Heart left ventricle (tissue), 16 donors: ENCODE data around the gene PIK3C2G. TPM values are rescaled to one million over a fixed set of nuclear protein-coding genes. Genes with fewer than 3 reads are reported as not detected.

Source experiments
- ATAC-seq, 4 donors: fragments of 200-7000 bp; cut with Tn5 transposase; one replicate each; pipeline ENCODE4 v1.9.1; 2020 to 2022; ENCODE audit warnings: moderate library complexity in 4 of 4, mild to moderate bottlenecking in 3 of 4, moderate number of reproducible peaks in 1 of 4
- DNase-seq, 5 donors: peaks; one replicate each; pipeline ENCODE4 v3.0.0-alpha.2; 2020
- H3K27ac ChIP-seq, 12 donors: fragments of 200-600 bp; sonication (generic) in 4 of 12; one replicate each; pipeline versions ENCODE4 v1.5.0 to v1.8.0; 2016 to 2022; ENCODE audit warnings: mild to moderate bottlenecking in 2 of 12
- H3K27me3 ChIP-seq, 9 donors: fragments of 200-600 bp; sonication (generic) in 2 of 9; one replicate each; pipeline versions ENCODE4 v1.5.1 to v1.8.0; 2016 to 2022; ENCODE audit warnings: mild to moderate bottlenecking in 3 of 9
- H3K36me3 ChIP-seq, 9 donors: fragments of 200-600 bp; sonication (generic) in 2 of 9; one replicate each; pipeline versions ENCODE4 v1.5.0 to v1.8.0; 2018 to 2022; ENCODE audit warnings: mild to moderate bottlenecking in 2 of 9
- H3K4me1 ChIP-seq, 12 donors: fragments of 200-600 bp; sonication (generic) in 4 of 12; one replicate each; pipeline versions ENCODE4 v1.5.0 to v1.8.0; 2016 to 2022; ENCODE audit warnings: mild to moderate bottlenecking in 3 of 12
- H3K4me3 ChIP-seq, 12 donors: fragments of 200-600 bp; sonication (generic) in 4 of 12; one replicate each; pipeline versions ENCODE4 v1.5.0 to v1.8.0; 2017 to 2022; ENCODE audit warnings: mild to moderate bottlenecking in 9 of 12, moderate library complexity in 4 of 12
- H3K9me3 ChIP-seq, 12 donors: fragments of 200-600 bp; sonication (generic) in 4 of 12; one replicate each; pipeline versions ENCODE4 v1.5.0 to v1.8.0; 2016 to 2022; ENCODE audit warnings: mild to moderate bottlenecking in 1 of 12
- CTCF ChIP-seq, 12 donors: fragments of 200-600 bp; sonication (generic) in 4 of 12; IDR thresholded peaks; one replicate each; pipeline versions ENCODE4 v1.5.0 to v1.8.0; 2018 to 2022; ENCODE audit warnings: antibody characterized with exemption in 12 of 12, mild to moderate bottlenecking in 5 of 12
- POLR2A ChIP-seq, 2 donors: fragments of 450-650 bp; IDR thresholded peaks; one replicate each; pipeline ENCODE4 v1.6.1; 2017; ENCODE audit warnings: antibody characterized with exemption in 2 of 2, mild to moderate bottlenecking in 2 of 2, moderate library complexity in 2 of 2
- WGBS, 4 donors: extraction: QIAGEN DNeasy Blood & Tissue Kit in 2 of 4; methylation state at CpG; one replicate each; pipeline versions ENCODE4 v1.1.5 to v1.1.7; 2013 to 2018; 5-methylcytosine and 5-hydroxymethylcytosine counted together
- intact Hi-C, 10 donors: fragments of 100-400 bp; cut with DNase I; formaldehyde crosslinking; loops; one replicate each; pipeline versions ENCODE4 v1.11.1 to v1.14.2; 2022
- polyA plus RNA-seq, 2 donors: library from polyadenylated mRNA; stranded (reverse); fragments of 200-250 nt; gene quantifications; one replicate each; pipeline ENCODE4 v1.2.3, GENCODE V29; 2013
- total RNA-seq, 9 donors: library from RNA; depleted of rRNA in 2 of 9; stranded (reverse); fragments of >200 nt in 2 of 9; fragmentation: NEBNext Ultra II Directional in 3 of 9; extraction: Animal tissue kit (Norgen Biotek cat#: 25700) in 3 of 9; gene quantifications; one replicate each; pipeline versions ENCODE4 v1.1.0 to v1.2.4, GENCODE V29; 2016 to 2023
- donor health status: ischemic (EF 13 %, LVEDD 7.1; RV severe dilation, severe dysfunction).
- donor health status: healthy with polysubstance abuse.
- donor health status: DM: no; HTN: yes; CAD: no.
- donor health status: DM: no; HTN: no; CAD: no.
- donor health status: ischemic (EF 25% LVEDD 6.9; RV normal size, moderate dysfunction).
- donor health status: ischemic (EF 25% LVEDD 5.7; RV mildly dilated, moderate dysfunction).
- donor health status: healthy.
- donor health status: DM: yes; HTN: yes; CAD: no.
- donor health status: ischemic (EF 35%, LVEDD 5.7; RV mildly dilated, moderate dysfunction).
- donor health status: nonischemic (EF 11% LVEDD 7.7; RV severe dilation, severe dysfunction).
- donor health status: DM: yes; HTN: yes; CAD: no.
- donor health status: PGD.
- donor health status: ischemic (EF 29% LVEDD 5.4; RV normal size, mild dysfunction).
- donor health status: nonischemic (EF 23%, LVEDD 6.1; RV moderate dilation, normal function).

The PIK3C2G gene
- total and polyA plus RNA-seq, 11 donors, result not detected

- Histone ChIP-seq H3K9me3 (no peaks in the 10 kb centered on the region), H3K27me3 (no peaks in the 10 kb centered on the region), H3K4me3 (no peak overlapping the region), H3K36me3 (no peaks in the 10 kb centered on the region), H3K27ac (no peak overlapping the region), H3K4me1 (no peaks in the 10 kb centered on the region)
- intact Hi-C loops, result loop anchor here in 6 of 10 donors (2.0 to 10.0 kb wide), 3 partner anchors 80 to 84 kb away; no protein-coding TSS in a partner anchor
- TF ChIP-seq POLR2A (IDR thresholded peaks at IDR 0.05), result no peak
- peak in 10 of 12 donors; percentile 17 to 57 (median 33) for TF ChIP-seq CTCF (IDR thresholded peaks at IDR 0.05)
- DNase-seq, result no peak
- ATAC-seq, result no peak
Observed at GRCh38 chr12:18224745-18225144, 36.6 kb upstream of the PIK3C2G start.

GRCh38 chr12:18239526-18239925, 21.8 kb upstream of the PIK3C2G start:
- H3K9me3 ChIP-seq, result peaks cover 0 to 23% (median 7%) of the 10 kb centered on the region in 12 donors
- intact Hi-C loops, result no loop called here

GRCh38 chr12:18242380-18243089, 18.8 kb upstream of the PIK3C2G start:
- intact Hi-C loops, result no loop called here
- Histone ChIP-seq H3K4me3 (no peak overlapping the region), H3K4me1 (no peaks in the 10 kb centered on the region), H3K27ac (no peak overlapping the region), H3K9me3 (no peaks in the 10 kb centered on the region), H3K27me3 (no peaks in the 10 kb centered on the region), H3K36me3 (no peaks in the 10 kb centered on the region)
- TF ChIP-seq POLR2A (IDR thresholded peaks at IDR 0.05) (no peak), CTCF (IDR thresholded peaks at IDR 0.05) (no peak)
- WGBS, 4 donors, result 76 to 84% (median 78%) methylated on average over 7 of the region's 7 CpGs
- DNase-seq (no peak), ATAC-seq (no peak)

More at GRCh38 chr12:18239526-18239925, 21.8 kb upstream of the PIK3C2G start:
- Histone ChIP-seq H3K27ac (no peak overlapping the region), H3K4me3 (no peak overlapping the region), H3K36me3 (no peaks in the 10 kb centered on the region), H3K27me3 (no peaks in the 10 kb centered on the region), H3K4me1 (no peaks in the 10 kb centered on the region)
- no peak for DNase-seq
- WGBS, 4 donors, result 70 to 73% (median 72%) methylated on average over 1 of the region's 1 CpG
- ATAC-seq, result no peak
- TF ChIP-seq POLR2A (IDR thresholded peaks at IDR 0.05) (no peak), CTCF (IDR thresholded peaks at IDR 0.05) (no peak)

GRCh38 chr12:18243238-18243637, 18.1 kb upstream of the PIK3C2G start:
- DNase-seq, result no peak
- Histone ChIP-seq H3K27ac (no peak overlapping the region), H3K36me3 (no peaks in the 10 kb centered on the region), H3K9me3 (no peaks in the 10 kb centered on the region), H3K4me1 (no peaks in the 10 kb centered on the region), H3K4me3 (no peak overlapping the region), H3K27me3 (no peaks in the 10 kb centered on the region)
- intact Hi-C loops, result no loop called here
- ATAC-seq, result no peak
- TF ChIP-seq POLR2A (IDR thresholded peaks at IDR 0.05) (no peak), CTCF (IDR thresholded peaks at IDR 0.05) (no peak)
